IgD-negative memory B cell (primary cell): ENCODE data around the gene ZBTB32. TPM values are rescaled to one million over a fixed set of nuclear protein-coding genes. Genes with fewer than 3 reads are reported as not detected.

Experiments
- H3K27ac Mint-ChIP-seq, 3 donors: one replicate each; pipeline ENCODE4 v1.8.0; 2020 to 2022; ENCODE audit warnings: mild to moderate bottlenecking in 3 of 3, mixed read lengths in 3 of 3, moderate library complexity in 1 of 3
- H3K27me3 Mint-ChIP-seq: one replicate; pipeline ENCODE4 v1.8.0; 2021; ENCODE audit warnings: mixed read lengths
- H3K36me3 Mint-ChIP-seq: one replicate; pipeline ENCODE4 v1.8.0; 2020; ENCODE audit warnings: mild to moderate bottlenecking, mixed read lengths
- H3K4me1 Mint-ChIP-seq, 3 donors: one replicate each; pipeline ENCODE4 v1.8.0; 2020 to 2022; ENCODE audit warnings: mixed read lengths in 3 of 3, mild to moderate bottlenecking in 1 of 3
- H3K4me3 Mint-ChIP-seq, 4 donors: one replicate each; pipeline ENCODE4 v1.8.0; 2020 to 2022; ENCODE audit warnings: mild to moderate bottlenecking in 4 of 4, mixed read lengths in 4 of 4, moderate library complexity in 3 of 4
- H3K9me3 Mint-ChIP-seq, 3 donors: one replicate each; pipeline ENCODE4 v1.8.0; 2020 to 2021; ENCODE audit warnings: mixed read lengths in 3 of 3, mild to moderate bottlenecking in 1 of 3
- polyA plus RNA-seq: library from polyadenylated mRNA; unstranded; fragments of 300-500 nt; fragmentation: Illumina TruSeq; gene quantifications from one replicate; pipeline ENCODE4 v1.2.3, GENCODE V29; 2021

The ZBTB32 gene
- polyA plus RNA-seq, 1 donor from 2014 or later, result 31.6 TPM

DNA sequence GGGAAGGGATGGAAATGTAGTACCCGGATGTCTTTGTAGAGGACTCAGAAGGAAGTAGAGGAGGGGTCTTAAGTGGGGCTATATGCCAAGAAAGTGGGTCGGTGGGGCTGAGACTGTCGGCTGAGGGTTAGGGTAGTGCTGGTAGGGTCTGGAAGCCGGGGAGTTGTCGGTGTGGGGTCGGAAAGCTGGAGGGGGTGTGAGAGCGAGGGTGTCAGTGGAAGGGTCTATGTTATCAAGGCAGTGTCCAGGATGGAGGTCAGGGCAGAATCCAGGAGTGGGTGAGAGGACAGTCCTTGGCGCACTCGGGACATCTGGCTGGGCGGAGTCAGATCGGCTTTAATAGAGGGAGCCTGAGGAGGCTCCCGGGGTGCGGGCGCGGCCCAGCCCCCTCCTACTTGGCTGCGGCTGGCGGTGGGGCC, 50.8 kb downstream of the ZBTB32 start:
- Mint-ChIP-seq H3K27me3 (peaks cover 13% of the 10 kb centered on the region), H3K36me3 (no peaks in the 10 kb centered on the region), H3K4me3 (peak overlapping the region in 2 of 4 donors; percentile 6 to 78), H3K9me3 (peaks cover 0 to 2% (median 0%) of the 10 kb centered on the region in 3 donors), H3K27ac (no peak overlapping the region), H3K4me1 (peaks cover 6 to 11% (median 10%) of the 10 kb centered on the region in 3 donors)

- peaks cover 13% of the 10 kb centered on the region for H3K27me3 Mint-ChIP-seq
- no peaks in the 10 kb centered on the region for H3K36me3 Mint-ChIP-seq
- H3K4me1 Mint-ChIP-seq, result peaks cover 6 to 10% (median 9%) of the 10 kb centered on the region in 3 donors
- peak overlapping the region in 2 of 3 donors; percentile 39 to 59 for H3K27ac Mint-ChIP-seq
- peaks cover 0 to 2% (median 0%) of the 10 kb centered on the region in 3 donors for H3K9me3 Mint-ChIP-seq
- H3K4me3 Mint-ChIP-seq, result peak overlapping the region; percentile 30 to 69 (median 55)
Measured at GRCh38 chr19:35755550-35756376, 51.4 kb downstream of the ZBTB32 start.

- peaks cover 6 to 10% (median 9%) of the 10 kb centered on the region in 3 donors for H3K4me1 Mint-ChIP-seq
- peak within 1 kb of the TSS; percentile 96 to 99 (median 97) for H3K4me3 Mint-ChIP-seq
- H3K27ac Mint-ChIP-seq, result peak within 1 kb of the TSS; percentile 91 to 100 (median 96)
- H3K36me3 Mint-ChIP-seq, result no peaks in the 10 kb centered on the region
- H3K27me3 Mint-ChIP-seq, result peaks cover 13% of the 10 kb centered on the region
- H3K9me3 Mint-ChIP-seq, result peaks cover 0 to 2% (median 0%) of the 10 kb centered on the region in 3 donors
Measured at GRCh38 chr19:35756377-35757230, 52.2 kb downstream of the ZBTB32 start, which contains the start of gene HSPB6. TSS of gene HSPB6 (minus strand) at chr19:35757029. CDS start at chr19:35757008, 21 bp downstream.

DNA sequence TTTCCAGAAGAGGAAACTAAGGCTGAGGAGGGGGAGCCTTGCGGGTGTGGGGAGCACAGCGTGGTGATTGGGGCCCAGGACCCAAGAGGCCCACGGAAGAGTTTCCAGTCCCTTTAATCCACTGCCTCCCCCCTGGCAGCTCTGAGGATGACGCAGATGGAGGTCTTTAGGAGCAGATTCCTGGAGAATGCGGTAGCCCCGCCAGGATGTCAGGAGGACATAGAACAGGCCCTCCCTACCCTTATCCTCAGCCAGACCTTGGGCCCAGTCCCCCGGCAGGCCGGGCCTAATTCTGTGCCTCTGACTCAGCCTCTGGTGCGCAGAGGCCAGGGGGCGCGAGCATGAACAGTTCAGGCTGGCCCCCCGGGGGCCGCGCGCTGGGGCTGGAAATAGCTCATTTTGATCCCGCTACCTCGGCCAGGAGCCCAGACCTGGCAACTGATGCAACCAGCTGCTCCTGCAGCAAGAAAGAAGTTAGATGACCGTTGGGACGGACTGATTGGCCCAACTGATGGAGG, 52.9 kb downstream of the ZBTB32 start:
- peak overlapping the region; percentile 91 to 100 (median 96) for H3K27ac Mint-ChIP-seq
- H3K27me3 Mint-ChIP-seq, result peaks cover 13% of the 10 kb centered on the region

GRCh38 chr19:35757749-35758608, 53.6 kb downstream of the ZBTB32 start, which contains the start of gene PROSER3:
TSS of gene PROSER3 (plus strand) at chr19:35758176. CDS start at chr19:35758216, 40 bp downstream.
- Mint-ChIP-seq H3K27me3 (peaks cover 13% of the 10 kb centered on the region), H3K36me3 (no peaks in the 10 kb centered on the region), H3K9me3 (peaks cover 0 to 2% (median 0%) of the 10 kb centered on the region in 3 donors), H3K4me1 (peaks cover 6 to 10% (median 9%) of the 10 kb centered on the region in 3 donors), H3K4me3 (peak within 1 kb of the TSS; percentile 96 to 99 (median 97)), H3K27ac (peak within 1 kb of the TSS; percentile 91 to 100 (median 96))

More for the DNA sequence above, 52.9 kb downstream of the ZBTB32 start:
- H3K36me3 Mint-ChIP-seq, result no peaks in the 10 kb centered on the region
- peak overlapping the region; percentile 96 to 99 (median 97) for H3K4me3 Mint-ChIP-seq
- peaks cover 6 to 10% (median 9%) of the 10 kb centered on the region in 3 donors for H3K4me1 Mint-ChIP-seq
- peaks cover 0 to 2% (median 0%) of the 10 kb centered on the region in 3 donors for H3K9me3 Mint-ChIP-seq

DNA sequence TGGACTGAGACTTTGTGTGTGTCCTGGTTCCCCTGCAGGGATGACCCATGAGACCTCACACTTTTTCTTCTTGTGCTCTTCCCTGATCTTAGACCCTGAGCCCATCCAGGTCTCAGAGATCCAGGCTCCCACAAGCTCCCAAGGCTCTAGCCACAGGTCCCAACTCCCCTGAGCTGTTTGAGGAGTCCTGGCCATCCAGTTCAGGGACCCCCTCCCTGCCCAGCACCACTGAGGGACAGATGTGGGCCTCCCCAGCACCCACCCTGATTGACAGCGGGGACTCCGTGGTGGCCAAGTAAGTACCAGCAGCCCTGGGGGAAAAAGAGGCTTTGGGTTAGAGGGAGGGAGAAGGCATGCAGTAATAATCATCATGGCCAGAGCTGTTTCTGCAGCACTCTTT, 55.3 kb downstream of the ZBTB32 start:
- H3K27me3 Mint-ChIP-seq, result peaks cover 12% of the 10 kb centered on the region
- no peak overlapping the region for H3K27ac Mint-ChIP-seq
- peak overlapping the region in 1 of 4 donors; percentile 96 for H3K4me3 Mint-ChIP-seq
- H3K36me3 Mint-ChIP-seq, result no peaks in the 10 kb centered on the region
- H3K4me1 Mint-ChIP-seq, result peaks cover 6 to 10% (median 9%) of the 10 kb centered on the region in 3 donors
- peaks cover 0 to 2% (median 0%) of the 10 kb centered on the region in 3 donors for H3K9me3 Mint-ChIP-seq

- Mint-ChIP-seq H3K27ac (no peak overlapping the region), H3K36me3 (no peaks in the 10 kb centered on the region), H3K4me3 (peak overlapping the region in 1 of 4 donors; percentile 45), H3K27me3 (peaks cover 9% of the 10 kb centered on the region), H3K4me1 (peaks cover 6 to 9% (median 9%) of the 10 kb centered on the region in 3 donors), H3K9me3 (peaks cover 0 to 2% (median 0%) of the 10 kb centered on the region in 3 donors)
Measured at GRCh38 chr19:35760711-35761349, 56.5 kb downstream of the ZBTB32 start.

- Mint-ChIP-seq H3K27ac (no peak overlapping the region), H3K36me3 (peaks cover 2% of the 10 kb centered on the region), H3K4me3 (no peak overlapping the region), H3K4me1 (peaks cover 0 to under 1% (median 0%) of the 10 kb centered on the region in 3 donors), H3K27me3 (no peaks in the 10 kb centered on the region), H3K9me3 (no peaks in the 10 kb centered on the region)
Measured at GRCh38 chr19:35764432-35765315, 60.3 kb downstream of the ZBTB32 start.

Other genes starting within 250 kb of the ZBTB32 start
- not detected for gene KRTDAP, start 214.1 kb upstream of the ZBTB32 start, polyA plus RNA-seq
- 1.1 TPM for gene DMKN, start 190.9 kb upstream of the ZBTB32 start, polyA plus RNA-seq
- gene SBSN, start 176.2 kb upstream of the ZBTB32 start, polyA plus RNA-seq, result not detected
- gene GAPDHS, start 171.1 kb upstream of the ZBTB32 start, polyA plus RNA-seq, result not detected
- gene TMEM147, start 158.9 kb upstream of the ZBTB32 start, polyA plus RNA-seq, result 146 TPM
- gene ATP4A, start 140.9 kb upstream of the ZBTB32 start, polyA plus RNA-seq, result not detected
- not detected for gene PMIS2, start 118.4 kb upstream of the ZBTB32 start, polyA plus RNA-seq
- 11.4 TPM for gene HAUS5, start 91.8 kb upstream of the ZBTB32 start, polyA plus RNA-seq
- gene RBM42, start 75.5 kb upstream of the ZBTB32 start, polyA plus RNA-seq, result 76.5 TPM
- gene ETV2, start 62.8 kb upstream of the ZBTB32 start, polyA plus RNA-seq, result 0.50 TPM
- 814 TPM for gene COX6B1, start 56.2 kb upstream of the ZBTB32 start, polyA plus RNA-seq
- not detected for gene UPK1A, start 38.0 kb upstream of the ZBTB32 start, polyA plus RNA-seq
- 2.7 TPM for gene KMT2B, start 13.4 kb downstream of the ZBTB32 start, polyA plus RNA-seq
- 140 TPM for gene IGFLR1, start 37.9 kb downstream of the ZBTB32 start, polyA plus RNA-seq
- gene U2AF1L4, start 40.9 kb downstream of the ZBTB32 start, polyA plus RNA-seq, result 74.8 TPM
- 85.0 TPM for gene PSENEN, start 41.1 kb downstream of the ZBTB32 start, polyA plus RNA-seq
- 8.2 TPM for gene LIN37, start 44.0 kb downstream of the ZBTB32 start, polyA plus RNA-seq
- not detected for gene HSPB6, start 52.5 kb downstream of the ZBTB32 start, polyA plus RNA-seq
- 7.3 TPM for gene PROSER3, start 53.6 kb downstream of the ZBTB32 start, polyA plus RNA-seq
- gene ARHGAP33, start 71.0 kb downstream of the ZBTB32 start, polyA plus RNA-seq, result not detected
- not detected for gene PRODH2, start 108.3 kb downstream of the ZBTB32 start, polyA plus RNA-seq
- gene NPHS1, start 147.9 kb downstream of the ZBTB32 start, polyA plus RNA-seq, result not detected
- gene KIRREL2, start 152.4 kb downstream of the ZBTB32 start, polyA plus RNA-seq, result not detected
- not detected for gene APLP1, start 164.0 kb downstream of the ZBTB32 start, polyA plus RNA-seq
- 28.6 TPM for gene NFKBID, start 196.0 kb downstream of the ZBTB32 start, polyA plus RNA-seq
- gene HCST, start 198.0 kb downstream of the ZBTB32 start, polyA plus RNA-seq, result 118 TPM
- 13.7 TPM for gene TYROBP, start 203.7 kb downstream of the ZBTB32 start, polyA plus RNA-seq
- gene LRFN3, start 231.8 kb downstream of the ZBTB32 start, polyA plus RNA-seq, result 0.15 TPM